Measurements from ENCODE around the gene SLC30A10.
"Not testable (repeated sequence)": the region's sequence is repeated elsewhere in the genome, so short reads cannot be mapped to it uniquely, and the experiment has no call there.

Gene SLC30A10

GRCh38 chr1:219917851-219918466, 10.4 kb downstream of the SLC30A10 start:
- Mint-ChIP-seq H3K4me1 (no peaks in the 10 kb centered on the region), H3K27me3 (peaks cover 11% of the 10 kb centered on the region), H3K4me3 (no peak overlapping the region), H3K27ac (ENCODE audit: low read depth) (no peak overlapping the region), H3K36me3 (ENCODE audit: insufficient read depth) (no peaks in the 10 kb centered on the region), H3K9me3 (no peaks in the 10 kb centered on the region)
- no peak for ATAC-seq (replicated peaks; ENCODE audit: extremely low read depth, poor library complexity, severe bottlenecking)
- DNase-seq (ENCODE audit: low spot score in 2 of 2) = no peak

- Mint-ChIP-seq H3K4me3 (no peak overlapping the region), H3K27me3 (peaks cover 4% of the 10 kb centered on the region), H3K27ac (ENCODE audit: low read depth) (no peak overlapping the region), H3K9me3 (no peaks in the 10 kb centered on the region), H3K36me3 (ENCODE audit: insufficient read depth) (no peaks in the 10 kb centered on the region), H3K4me1 (no peaks in the 10 kb centered on the region)
- DNase-seq (ENCODE audit: low spot score in 2 of 2) (no peak), ATAC-seq (replicated peaks; ENCODE audit: extremely low read depth, poor library complexity, severe bottlenecking) (no peak)
Measured at GRCh38 chr1:219917281-219917680, 11.1 kb downstream of the SLC30A10 start.

GRCh38 chr1:219916257-219916656, 12.1 kb downstream of the SLC30A10 start:
- H3K27ac Mint-ChIP-seq (ENCODE audit: low read depth) = no peak overlapping the region
- H3K9me3 Mint-ChIP-seq = no peaks in the 10 kb centered on the region
- ATAC-seq (replicated peaks; ENCODE audit: extremely low read depth, poor library complexity, severe bottlenecking) (no peak), DNase-seq (ENCODE audit: low spot score in 2 of 2) (no peak)
- H3K4me3 Mint-ChIP-seq = no peak overlapping the region
- H3K4me1 Mint-ChIP-seq = no peaks in the 10 kb centered on the region
- H3K27me3 Mint-ChIP-seq = no peaks in the 10 kb centered on the region
- no peaks in the 10 kb centered on the region for H3K36me3 Mint-ChIP-seq (ENCODE audit: insufficient read depth)

GRCh38 chr1:219913005-219913770, 15.2 kb downstream of the SLC30A10 start:
- peaks cover 13% of the 10 kb centered on the region for H3K27me3 Mint-ChIP-seq
- DNase-seq (ENCODE audit: low spot score in 2 of 2) = no peak
- no peaks in the 10 kb centered on the region for H3K9me3 Mint-ChIP-seq
- H3K4me1 Mint-ChIP-seq = no peaks in the 10 kb centered on the region
- no peaks in the 10 kb centered on the region for H3K36me3 Mint-ChIP-seq (ENCODE audit: insufficient read depth)
- H3K4me3 Mint-ChIP-seq = no peak overlapping the region
- ATAC-seq (replicated peaks; ENCODE audit: extremely low read depth, poor library complexity, severe bottlenecking) = no peak
- H3K27ac Mint-ChIP-seq (ENCODE audit: low read depth) = no peak overlapping the region

GRCh38 chr1:219910716-219911115, 17.6 kb downstream of the SLC30A10 start:
- no peaks in the 10 kb centered on the region for H3K36me3 Mint-ChIP-seq (ENCODE audit: insufficient read depth)
- peaks cover 30% of the 10 kb centered on the region for H3K27me3 Mint-ChIP-seq
- H3K27ac Mint-ChIP-seq (ENCODE audit: low read depth) = no peak overlapping the region
- no peak overlapping the region for H3K4me3 Mint-ChIP-seq
- DNase-seq (ENCODE audit: low spot score in 2 of 2) (no peak), ATAC-seq (replicated peaks; ENCODE audit: extremely low read depth, poor library complexity, severe bottlenecking) (no peak)
- H3K9me3 Mint-ChIP-seq = no peaks in the 10 kb centered on the region
- no peaks in the 10 kb centered on the region for H3K4me1 Mint-ChIP-seq

GRCh38 chr1:219909476-219909875, 18.9 kb downstream of the SLC30A10 start:
- Mint-ChIP-seq H3K4me3 (no peak overlapping the region), H3K27ac (ENCODE audit: low read depth) (no peak overlapping the region)

GRCh38 chr1:219908170-219908569, 20.2 kb downstream of the SLC30A10 start:
- H3K4me1 Mint-ChIP-seq = no peaks in the 10 kb centered on the region
- peaks cover 34% of the 10 kb centered on the region for H3K27me3 Mint-ChIP-seq
- H3K36me3 Mint-ChIP-seq (ENCODE audit: insufficient read depth) = no peaks in the 10 kb centered on the region
- H3K27ac Mint-ChIP-seq (ENCODE audit: low read depth) = no peak overlapping the region
- no peak overlapping the region for H3K4me3 Mint-ChIP-seq
- ATAC-seq (replicated peaks; ENCODE audit: extremely low read depth, poor library complexity, severe bottlenecking) (no peak), DNase-seq (ENCODE audit: low spot score in 2 of 2) (no peak)
- no peaks in the 10 kb centered on the region for H3K9me3 Mint-ChIP-seq

More at GRCh38 chr1:219909476-219909875, 18.9 kb downstream of the SLC30A10 start:
- no peaks in the 10 kb centered on the region for H3K9me3 Mint-ChIP-seq
- ATAC-seq (replicated peaks; ENCODE audit: extremely low read depth, poor library complexity, severe bottlenecking) = no peak
- H3K36me3 Mint-ChIP-seq (ENCODE audit: insufficient read depth) = no peaks in the 10 kb centered on the region
- H3K27me3 Mint-ChIP-seq = peaks cover 30% of the 10 kb centered on the region
- no peaks in the 10 kb centered on the region for H3K4me1 Mint-ChIP-seq
- no peak for DNase-seq (ENCODE audit: low spot score in 2 of 2)

- DNase-seq (ENCODE audit: low spot score in 2 of 2) = no peak
- no peaks in the 10 kb centered on the region for H3K4me1 Mint-ChIP-seq
- peaks cover 38% of the 10 kb centered on the region for H3K27me3 Mint-ChIP-seq
- H3K9me3 Mint-ChIP-seq = no peaks in the 10 kb centered on the region
- H3K27ac Mint-ChIP-seq (ENCODE audit: low read depth) = no peak overlapping the region
- ATAC-seq (replicated peaks; ENCODE audit: extremely low read depth, poor library complexity, severe bottlenecking) = no peak
- no peak overlapping the region for H3K4me3 Mint-ChIP-seq
- no peaks in the 10 kb centered on the region for H3K36me3 Mint-ChIP-seq (ENCODE audit: insufficient read depth)
Measured at GRCh38 chr1:219907772-219908070, 20.6 kb downstream of the SLC30A10 start.

- Mint-ChIP-seq H3K9me3 (no peaks in the 10 kb centered on the region), H3K4me3 (no peak overlapping the region), H3K36me3 (ENCODE audit: insufficient read depth) (no peaks in the 10 kb centered on the region), H3K27me3 (peaks cover 40% of the 10 kb centered on the region), H3K4me1 (no peaks in the 10 kb centered on the region), H3K27ac (ENCODE audit: low read depth) (no peak overlapping the region)
- ATAC-seq (replicated peaks; ENCODE audit: extremely low read depth, poor library complexity, severe bottlenecking) (no peak), DNase-seq (ENCODE audit: low spot score in 2 of 2) (no peak)
Measured at GRCh38 chr1:219906924-219907771, 21.2 kb downstream of the SLC30A10 start.

- H3K9me3 Mint-ChIP-seq; H3K4me3 Mint-ChIP-seq; ATAC-seq (replicated peaks; ENCODE audit: extremely low read depth, poor library complexity, severe bottlenecking); H3K4me1 Mint-ChIP-seq; H3K36me3 Mint-ChIP-seq (ENCODE audit: insufficient read depth); DNase-seq (ENCODE audit: low spot score in 2 of 2); H3K27ac Mint-ChIP-seq (ENCODE audit: low read depth): not testable (repeated sequence)
- H3K27me3 Mint-ChIP-seq = peaks cover 40% of the 10 kb centered on the region
Measured at GRCh38 chr1:219906565-219906923, 21.8 kb downstream of the SLC30A10 start.

GRCh38 chr1:219905524-219905923, 22.8 kb downstream of the SLC30A10 start:
- no peaks in the 10 kb centered on the region for H3K36me3 Mint-ChIP-seq (ENCODE audit: insufficient read depth)
- H3K4me1 Mint-ChIP-seq = no peaks in the 10 kb centered on the region
- H3K27ac Mint-ChIP-seq (ENCODE audit: low read depth) = no peak overlapping the region
- no peak overlapping the region for H3K4me3 Mint-ChIP-seq
- H3K27me3 Mint-ChIP-seq = peaks cover 42% of the 10 kb centered on the region
- no peak for ATAC-seq (replicated peaks; ENCODE audit: extremely low read depth, poor library complexity, severe bottlenecking)
- no peak for DNase-seq (ENCODE audit: low spot score in 2 of 2)
- no peaks in the 10 kb centered on the region for H3K9me3 Mint-ChIP-seq

- H3K4me1 Mint-ChIP-seq = no peaks in the 10 kb centered on the region
- ATAC-seq (replicated peaks; ENCODE audit: extremely low read depth, poor library complexity, severe bottlenecking) (no peak), DNase-seq (ENCODE audit: low spot score in 2 of 2) (no peak)
- H3K27ac Mint-ChIP-seq (ENCODE audit: low read depth) = no peak overlapping the region
- peaks cover 46% of the 10 kb centered on the region for H3K27me3 Mint-ChIP-seq
- no peak overlapping the region for H3K4me3 Mint-ChIP-seq
- no peaks in the 10 kb centered on the region for H3K36me3 Mint-ChIP-seq (ENCODE audit: insufficient read depth)
- H3K9me3 Mint-ChIP-seq = no peaks in the 10 kb centered on the region
Measured at GRCh38 chr1:219904934-219905333, 23.4 kb downstream of the SLC30A10 start.

All from central memory CD8-positive, alpha-beta T cell (primary cell).